Erythroblast (primary cell): ENCODE results near the gene CCDC33.

Source experiments
- GATA1 ChIP-seq: IDR thresholded peaks from 2 replicates; pipeline ENCODE4 v1.6.1; 2011; ENCODE audit warnings: low read depth, mild to moderate bottlenecking, control low read depth, low read length, moderate library complexity
- POLR2A ChIP-seq: IDR thresholded peaks from 2 replicates; pipeline ENCODE4 v1.6.1; 2011; ENCODE audit warnings: mild to moderate bottlenecking, low read length

- no peak for TF ChIP-seq POLR2A
- no peak for TF ChIP-seq GATA1
These were observed 24.5 kb upstream of the CCDC33 start for GRCh38 chr15:74211656-74212055.
